Thyroid gland (tissue), 4 donors: ENCODE measurements around the gene SPRED2. TPM values are rescaled to one million over a fixed set of nuclear protein-coding genes. Genes with fewer than 3 reads are reported as not detected.

Experiments
- DNase-seq, 2 donors: peaks; one replicate each; pipeline ENCODE4 v3.0.0-alpha.2; 2019
- H3K27ac ChIP-seq, 3 donors: fragments of 200-600 bp; sonication (generic); 1 replicate in 2 of 3; 2 replicates in 1 of 3; pipeline ENCODE4 v1.5.1; 2016 to 2019; ENCODE audit warnings: mild to moderate bottlenecking in 1 of 3, moderate library complexity in 1 of 3
- H3K27me3 ChIP-seq: fragments of 200-600 bp; sonication (generic); one replicate; pipeline ENCODE4 v1.5.1; 2019
- H3K36me3 ChIP-seq, 2 donors: fragments of 200-600 bp; sonication (generic); one replicate each; pipeline ENCODE4 v1.5.1; 2016 to 2019
- H3K4me1 ChIP-seq, 2 donors: fragments of 200-600 bp; sonication (generic); one replicate each; pipeline ENCODE4 v1.5.1; 2017 to 2019
- H3K4me3 ChIP-seq, 3 donors: fragments of 200-600 bp; sonication (generic); replicated peaks in 1 of 3; 1 replicate in 2 of 3; 2 replicates in 1 of 3; pipeline ENCODE4 v1.5.1; 2016; ENCODE audit warnings: mild to moderate bottlenecking in 1 of 3
- H3K9me3 ChIP-seq: fragments of 200-600 bp; sonication (generic); one replicate; pipeline ENCODE4 v1.5.1; 2017
- POLR2A ChIP-seq, 2 donors: fragments of 450-650 bp; IDR thresholded peaks; one replicate each; pipeline ENCODE4 v1.6.1; 2017; ENCODE audit warnings: antibody characterized with exemption in 2 of 2, mild to moderate bottlenecking in 2 of 2, moderate library complexity in 1 of 2
- WGBS, 2 donors: methylation state at CpG; one replicate each; pipeline ENCODE4 v1.1.5; 2017; 5-methylcytosine and 5-hydroxymethylcytosine counted together
- intact Hi-C: fragments of 100-400 bp; cut with DNase I; formaldehyde crosslinking; loops from one replicate; pipeline ENCODE4 v1.15.1; 2023
- total RNA-seq, 4 donors: library from RNA; depleted of rRNA; stranded (reverse); fragments of >200 nt; gene quantifications; one replicate each; pipeline ENCODE4 v1.2.3, GENCODE V29; 2016
- TF ChIP-seq, protein P1 (sequence below), 6 experiments: fragments of 200-600 bp in 3 of 6; fragments of 450-650 bp in 3 of 6; sonication (generic) in 3 of 6; IDR thresholded peaks; one replicate each; pipeline ENCODE4 v1.5.1; 2016 to 2019; ENCODE audit warnings: antibody characterized with exemption in 6 of 6, mild to moderate bottlenecking in 2 of 6, inconsistent platforms in 1 of 6, moderate library complexity in 1 of 6

The SPRED2 gene
- total RNA-seq, 4 donors from 2014 or later, result 18.8 to 44.0 (median 25.4) TPM

GRCh38 chr2:65275141-65275915 is 157.1 kb downstream of the SPRED2 start:
- intact Hi-C loops, result no loop called here
- DNase-seq, result no peak
- no peaks in the 10 kb centered on the region for H3K27me3 ChIP-seq
- peaks cover 3 to 13% of the 10 kb centered on the region in 2 donors for H3K36me3 ChIP-seq
- TF ChIP-seq, protein P1, sequence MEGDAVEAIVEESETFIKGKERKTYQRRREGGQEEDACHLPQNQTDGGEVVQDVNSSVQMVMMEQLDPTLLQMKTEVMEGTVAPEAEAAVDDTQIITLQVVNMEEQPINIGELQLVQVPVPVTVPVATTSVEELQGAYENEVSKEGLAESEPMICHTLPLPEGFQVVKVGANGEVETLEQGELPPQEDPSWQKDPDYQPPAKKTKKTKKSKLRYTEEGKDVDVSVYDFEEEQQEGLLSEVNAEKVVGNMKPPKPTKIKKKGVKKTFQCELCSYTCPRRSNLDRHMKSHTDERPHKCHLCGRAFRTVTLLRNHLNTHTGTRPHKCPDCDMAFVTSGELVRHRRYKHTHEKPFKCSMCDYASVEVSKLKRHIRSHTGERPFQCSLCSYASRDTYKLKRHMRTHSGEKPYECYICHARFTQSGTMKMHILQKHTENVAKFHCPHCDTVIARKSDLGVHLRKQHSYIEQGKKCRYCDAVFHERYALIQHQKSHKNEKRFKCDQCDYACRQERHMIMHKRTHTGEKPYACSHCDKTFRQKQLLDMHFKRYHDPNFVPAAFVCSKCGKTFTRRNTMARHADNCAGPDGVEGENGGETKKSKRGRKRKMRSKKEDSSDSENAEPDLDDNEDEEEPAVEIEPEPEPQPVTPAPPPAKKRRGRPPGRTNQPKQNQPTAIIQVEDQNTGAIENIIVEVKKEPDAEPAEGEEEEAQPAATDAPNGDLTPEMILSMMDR (IDR thresholded peaks at IDR 0.05), result no peak
- no peak for TF ChIP-seq POLR2A (IDR thresholded peaks at IDR 0.05)
- no peak overlapping the region for H3K4me3 ChIP-seq
- WGBS, 2 donors, result 42 to 43% methylated on average over 4 of the region's 4 CpGs
- peaks cover 12 to 27% of the 10 kb centered on the region in 2 donors for H3K4me1 ChIP-seq
- no peaks in the 10 kb centered on the region for H3K9me3 ChIP-seq
- no peak overlapping the region for H3K27ac ChIP-seq

DNA sequence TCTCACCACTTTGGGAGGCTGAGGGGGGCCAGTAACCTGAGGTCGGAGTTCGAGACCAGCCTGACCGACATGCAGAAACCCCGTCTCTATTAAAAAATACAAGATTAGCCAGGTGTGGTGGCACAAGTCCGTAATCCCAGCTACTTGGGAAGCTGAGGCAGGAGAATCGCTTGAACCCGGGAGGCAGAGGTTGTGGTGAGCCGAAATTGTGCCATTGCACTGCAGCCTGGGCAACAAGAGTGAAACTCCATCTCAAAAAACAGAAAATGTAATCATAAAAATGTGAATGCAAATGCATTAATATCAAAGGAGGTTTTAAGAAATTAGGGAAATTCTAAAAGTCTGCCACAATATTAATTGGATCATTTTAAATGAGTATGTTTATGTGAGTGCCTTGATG is 159.1 kb downstream of the SPRED2 start:
- WGBS, 2 donors, result 97% methylated on average over 8 of the region's 8 CpGs
- Histone ChIP-seq H3K4me1 (peaks cover 12 to 21% of the 10 kb centered on the region in 2 donors), H3K27me3 (no peaks in the 10 kb centered on the region), H3K4me3 (no peak overlapping the region), H3K36me3 (peaks cover 3 to 13% of the 10 kb centered on the region in 2 donors), H3K9me3 (no peaks in the 10 kb centered on the region), H3K27ac (no peak overlapping the region)
- no peak for DNase-seq
- intact Hi-C loops, result no loop called here
- TF ChIP-seq, protein P1 (IDR thresholded peaks at IDR 0.05), result no peak
- TF ChIP-seq POLR2A (IDR thresholded peaks at IDR 0.05), result no peak

- H3K27ac ChIP-seq, result no peak overlapping the region
- TF ChIP-seq, protein P1 (IDR thresholded peaks at IDR 0.05), result no peak
- no peak for TF ChIP-seq POLR2A (IDR thresholded peaks at IDR 0.05)
- no peaks in the 10 kb centered on the region for H3K9me3 ChIP-seq
- WGBS, 2 donors, result 88 to 92% methylated on average over 4 of the region's 4 CpGs
- H3K36me3 ChIP-seq, result peaks cover 3 to 13% of the 10 kb centered on the region in 2 donors
- H3K4me1 ChIP-seq, result peaks cover 8 to 10% of the 10 kb centered on the region in 2 donors
- H3K27me3 ChIP-seq, result no peaks in the 10 kb centered on the region
- H3K4me3 ChIP-seq, result no peak overlapping the region
- DNase-seq, result no peak
- intact Hi-C loops, result loop anchor here (10.0 kb wide), 1 partner anchor 166 kb away; the partner anchor contains the start of gene SPRED2
These were observed 163.4 kb downstream of the SPRED2 start for GRCh38 chr2:65268957-65269356.

GRCh38 chr2:65267008-65267407 is 165.4 kb downstream of the SPRED2 start:
- H3K4me3 ChIP-seq, result no peak overlapping the region
- intact Hi-C loops, result loop anchor here (10.0 kb wide), 1 partner anchor 168 kb away; the partner anchor contains the start of gene SPRED2
- no peak for TF ChIP-seq POLR2A (IDR thresholded peaks at IDR 0.05)
- TF ChIP-seq, protein P1 (IDR thresholded peaks at IDR 0.05), result no peak
- H3K4me1 ChIP-seq, result peaks cover 8 to 10% of the 10 kb centered on the region in 2 donors
- H3K9me3 ChIP-seq, result no peaks in the 10 kb centered on the region
- no peaks in the 10 kb centered on the region for H3K27me3 ChIP-seq
- 95 to 97% methylated on average over 1 of the region's 1 CpG for WGBS, 2 donors
- peaks cover 3 to 5% of the 10 kb centered on the region in 2 donors for H3K36me3 ChIP-seq
- no peak for DNase-seq
- H3K27ac ChIP-seq, result peak overlapping the region in 1 of 3 donors; percentile 9

DNA sequence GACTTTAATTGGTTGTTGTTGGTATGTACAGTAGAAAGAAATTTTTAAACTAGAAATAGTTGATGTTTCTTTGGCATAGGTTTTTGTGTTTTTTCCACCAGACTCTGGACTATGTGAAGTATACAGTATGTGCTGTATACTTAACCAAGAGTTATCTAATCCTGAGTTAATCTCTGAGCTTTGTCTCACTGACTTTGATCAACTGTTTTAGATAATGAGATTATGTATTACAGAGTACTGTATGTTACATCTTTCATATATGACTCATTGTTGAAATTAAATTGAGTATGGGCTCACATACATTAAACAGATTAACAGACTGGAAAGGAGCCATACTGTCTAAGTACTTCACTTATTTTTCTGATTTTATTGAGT is 166.7 kb downstream of the SPRED2 start:
- H3K9me3 ChIP-seq, result no peaks in the 10 kb centered on the region
- intact Hi-C loops, result loop anchor here (10.0 kb wide), 1 partner anchor 169 kb away; the partner anchor contains the start of gene SPRED2
- H3K36me3 ChIP-seq, result peaks cover 0 to 3% of the 10 kb centered on the region in 2 donors
- no peaks in the 10 kb centered on the region for H3K27me3 ChIP-seq
- no peak for TF ChIP-seq POLR2A (IDR thresholded peaks at IDR 0.05)
- TF ChIP-seq, protein P1 (IDR thresholded peaks at IDR 0.05), result no peak
- H3K4me1 ChIP-seq, result peaks cover 8 to 10% of the 10 kb centered on the region in 2 donors
- DNase-seq, result no peak
- no peak overlapping the region for H3K27ac ChIP-seq
- no peak overlapping the region for H3K4me3 ChIP-seq
